Measurements from ENCODE around the gene ATG3.
"Not testable (repeated sequence)": the region's sequence is repeated elsewhere in the genome, so short reads cannot be mapped to it uniquely, and the experiment has no call there.

The ATG3 gene

GRCh38 chr3:112497897-112498548 lies 63.7 kb downstream of the ATG3 start:
- DNase-seq, result no peak

GRCh38 chr3:112496366-112497067 lies 65.2 kb downstream of the ATG3 start:
- DNase-seq, result no peak

- DNase-seq, result not testable (repeated sequence)
These were observed 67.4 kb downstream of the ATG3 start for GRCh38 chr3:112494448-112494767.

- DNase-seq, result no peak
These were observed 69.6 kb downstream of the ATG3 start for GRCh38 chr3:112492124-112492523.

GRCh38 chr3:112491373-112491772 lies 70.4 kb downstream of the ATG3 start:
- no peak for DNase-seq

GRCh38 chr3:112489674-112490479 lies 71.9 kb downstream of the ATG3 start:
- no peak for DNase-seq

- no peak for DNase-seq
These were observed 74.8 kb downstream of the ATG3 start for GRCh38 chr3:112486811-112487505.

GRCh38 chr3:112484352-112484751 lies 77.4 kb downstream of the ATG3 start:
- no peak for DNase-seq

- DNase-seq, result no peak
These were observed 79.1 kb downstream of the ATG3 start for GRCh38 chr3:112482675-112483074.
